CD4-positive, alpha-beta T cell (primary cell): Measurements from ENCODE around the gene PNPLA7. TPM values are rescaled to one million over a fixed set of nuclear protein-coding genes. Genes with fewer than 3 reads are reported as not detected.

ENCODE experiments used
- ATAC-seq: fragments of 200-7000 bp; cut with Tn5 transposase; one replicate; pipeline ENCODE4 v1.10.0; 2022; ENCODE audit warnings: mild to moderate bottlenecking; ENCODE audit not compliant: poor library complexity
- CTCF ChIA-PET: fragments of 350-600 bp; sonication (Branson Sonifier 250); formaldehyde crosslinking; loops from one replicate; lab custom pipeline; 2021; ENCODE audit warnings: antibody characterized with exemption, inconsistent platforms; lab: Charles Lee
- POLR2A ChIA-PET: fragments of 350-600 bp; sonication (Branson Sonifier 250); formaldehyde crosslinking; loops from one replicate; lab custom pipeline; 2021; ENCODE audit warnings: antibody characterized with exemption, inconsistent platforms; lab: Charles Lee
- DNase-seq, 14 experiments: peaks; one replicate each; pipeline ENCODE4 v3.0.0-alpha.2; 2013 to 2020; ENCODE audit warnings: mixed read lengths in 2 of 14
- H3K27ac ChIP-seq, 2 donors: one replicate each; pipeline versions ENCODE4 v1.5.1 to v1.7.0; 2013; ENCODE audit warnings: low read length in 2 of 2, low read depth in 1 of 2, mild to moderate bottlenecking in 1 of 2
- H3K27me3 ChIP-seq, 2 experiments: 1 replicate in 1 of 2; 2 replicates in 1 of 2; pipeline versions ENCODE4 v1.6.1 to v1.7.0; 2013; ENCODE audit warnings: low read length in 2 of 2, control low read depth in 1 of 2, mild to moderate bottlenecking in 1 of 2, moderate library complexity in 1 of 2; ENCODE audit not compliant: insufficient read depth in 2 of 2, control insufficient read depth in 1 of 2
- H3K36me3 ChIP-seq: one replicate; pipeline ENCODE4 v1.6.1; 2013; ENCODE audit warnings: low read length, control low read depth; ENCODE audit not compliant: insufficient read depth
- H3K4me1 ChIP-seq: one replicate; pipeline ENCODE4 v1.6.1; 2013; ENCODE audit warnings: low read length, control low read depth; ENCODE audit not compliant: insufficient read depth
- H3K4me3 ChIP-seq: one replicate; pipeline ENCODE4 v1.5.1; 2013; ENCODE audit warnings: mild to moderate bottlenecking, low read length, moderate library complexity
- H3K9me3 ChIP-seq, 2 experiments: 1 replicate in 1 of 2; 2 replicates in 1 of 2; pipeline versions ENCODE4 v1.6.1 to v1.7.0; 2013; ENCODE audit warnings: low read length in 2 of 2, mild to moderate bottlenecking in 2 of 2, control low read depth in 1 of 2, moderate library complexity in 1 of 2; ENCODE audit not compliant: control insufficient read depth in 1 of 2, insufficient read depth in 1 of 2
- H3K27ac Mint-ChIP-seq: one replicate; pipeline ENCODE4 v1.8.0; 2020; ENCODE audit warnings: mixed read lengths
- H3K27me3 Mint-ChIP-seq: one replicate; pipeline ENCODE4 v1.8.0; 2021; ENCODE audit warnings: mixed read lengths
- H3K36me3 Mint-ChIP-seq: one replicate; pipeline ENCODE4 v1.8.0; 2021; ENCODE audit warnings: low read depth, mixed read lengths
- H3K4me1 Mint-ChIP-seq: one replicate; pipeline ENCODE4 v1.8.0; 2021; ENCODE audit warnings: low read depth, mixed read lengths
- H3K4me3 Mint-ChIP-seq: one replicate; pipeline ENCODE4 v1.8.0; 2020; ENCODE audit warnings: mild to moderate bottlenecking, mixed read lengths
- H3K9me3 Mint-ChIP-seq: one replicate; pipeline ENCODE4 v1.8.0; 2020; ENCODE audit warnings: mixed read lengths
- intact Hi-C, 2 experiments: fragments of 100-400 bp; cut with DNase I in 1 of 2; cut with micrococcal nuclease in 1 of 2; formaldehyde crosslinking; loops; one replicate each; pipeline versions ENCODE4 v1.15.1 to v1.9.0; 2023 to 2025; cut with DNase I, micrococcal nuclease
- total RNA-seq, 174 experiments: library from RNA in 2 of 174; stranded (reverse) in 2 of 174; gene quantifications; one replicate each; pipeline ENCODE4 v1.2.3 and lab custom pipeline; 2021 to 2026
- TF ChIP-seq, protein P1 (sequence below): fragments of 200-600 bp; IDR thresholded peaks from one replicate; pipeline ENCODE4 v1.8.0; 2022; ENCODE audit warnings: antibody characterized with exemption, mild to moderate bottlenecking

Gene PNPLA7
- total RNA-seq, 2 experiments from 2014 or later = 7.8 to 8.4 TPM

DNA sequence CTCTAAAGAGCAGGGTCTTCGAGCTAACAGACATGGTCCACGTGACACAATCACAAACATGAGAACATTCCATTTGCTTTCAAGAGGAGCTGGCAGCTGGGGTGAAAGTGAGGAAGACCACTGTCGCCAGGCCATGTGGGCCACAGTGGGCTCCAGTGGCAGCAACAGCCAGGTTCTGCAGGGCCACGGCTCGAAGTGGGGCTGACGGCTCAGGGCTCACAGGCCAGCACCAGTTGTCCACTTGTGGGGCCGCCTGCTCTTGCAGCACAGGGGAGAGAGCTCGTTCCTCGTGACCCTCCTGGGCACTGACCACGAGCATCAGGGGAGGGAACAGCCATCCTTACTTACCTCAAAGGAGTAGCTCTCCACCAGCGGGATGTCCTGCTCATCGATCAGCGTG is 38.1 kb upstream of the PNPLA7 start:
- intact Hi-C loops = no loop called here
- ATAC-seq = no peak
- no peak overlapping the region for H3K27ac Mint-ChIP-seq
- H3K36me3 Mint-ChIP-seq = peaks cover 25% of the 10 kb centered on the region
- H3K27me3 ChIP-seq = no peaks in the 10 kb centered on the region
- TF ChIP-seq, protein P1, sequence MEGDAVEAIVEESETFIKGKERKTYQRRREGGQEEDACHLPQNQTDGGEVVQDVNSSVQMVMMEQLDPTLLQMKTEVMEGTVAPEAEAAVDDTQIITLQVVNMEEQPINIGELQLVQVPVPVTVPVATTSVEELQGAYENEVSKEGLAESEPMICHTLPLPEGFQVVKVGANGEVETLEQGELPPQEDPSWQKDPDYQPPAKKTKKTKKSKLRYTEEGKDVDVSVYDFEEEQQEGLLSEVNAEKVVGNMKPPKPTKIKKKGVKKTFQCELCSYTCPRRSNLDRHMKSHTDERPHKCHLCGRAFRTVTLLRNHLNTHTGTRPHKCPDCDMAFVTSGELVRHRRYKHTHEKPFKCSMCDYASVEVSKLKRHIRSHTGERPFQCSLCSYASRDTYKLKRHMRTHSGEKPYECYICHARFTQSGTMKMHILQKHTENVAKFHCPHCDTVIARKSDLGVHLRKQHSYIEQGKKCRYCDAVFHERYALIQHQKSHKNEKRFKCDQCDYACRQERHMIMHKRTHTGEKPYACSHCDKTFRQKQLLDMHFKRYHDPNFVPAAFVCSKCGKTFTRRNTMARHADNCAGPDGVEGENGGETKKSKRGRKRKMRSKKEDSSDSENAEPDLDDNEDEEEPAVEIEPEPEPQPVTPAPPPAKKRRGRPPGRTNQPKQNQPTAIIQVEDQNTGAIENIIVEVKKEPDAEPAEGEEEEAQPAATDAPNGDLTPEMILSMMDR = no peak
- ChIA-PET POLR2A (interaction anchor here (0.9 to 1.9 kb wide), 2 partner anchors 9 to 17 kb away, joined by 3 to 8 read pairs; partner anchors contain the start of gene DPH7), CTCF (no interaction called here)
- no peak for DNase-seq
- peaks cover 27% of the 10 kb centered on the region for H3K36me3 ChIP-seq
- no peaks in the 10 kb centered on the region for H3K9me3 ChIP-seq
- H3K4me3 ChIP-seq = no peak overlapping the region
- no peaks in the 10 kb centered on the region for H3K27me3 Mint-ChIP-seq
- H3K4me1 Mint-ChIP-seq = peaks cover 17% of the 10 kb centered on the region
- peaks cover 21% of the 10 kb centered on the region for H3K4me1 ChIP-seq
- no peak overlapping the region for H3K27ac ChIP-seq
- H3K9me3 Mint-ChIP-seq = no peaks in the 10 kb centered on the region
- H3K4me3 Mint-ChIP-seq = peak overlapping the region; percentile 78

DNA sequence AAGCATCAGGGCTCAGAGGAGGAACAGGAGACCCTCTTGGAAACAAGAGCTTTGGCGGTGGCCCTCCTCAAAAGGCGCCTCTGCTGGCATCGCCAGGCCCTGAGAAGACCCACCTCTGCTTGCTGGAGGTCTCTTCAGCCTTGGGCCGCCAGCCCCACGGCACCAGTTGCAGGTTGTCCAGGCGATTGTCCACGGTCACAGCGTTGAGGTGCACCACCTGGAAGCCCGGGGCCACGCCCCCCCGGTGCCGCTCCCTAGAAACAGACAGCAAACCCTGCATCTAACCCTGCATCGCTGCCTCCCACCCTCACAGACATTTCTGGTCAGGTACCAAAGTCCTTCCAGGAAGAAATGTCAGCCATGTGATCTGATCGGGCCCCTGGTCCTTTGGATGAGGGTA is 36.7 kb upstream of the PNPLA7 start:
- H3K36me3 ChIP-seq = peaks cover 30% of the 10 kb centered on the region
- H3K4me3 ChIP-seq = no peak overlapping the region
- H3K4me1 Mint-ChIP-seq = peaks cover 17% of the 10 kb centered on the region
- no peak overlapping the region for H3K4me3 Mint-ChIP-seq
- H3K27me3 ChIP-seq = no peaks in the 10 kb centered on the region
- no peak overlapping the region for H3K27ac ChIP-seq
- ChIA-PET CTCF (no interaction called here), POLR2A (interaction anchor here (1.2 kb wide), 1 partner anchor 35 kb away, joined by 3 read pairs; the partner anchor contains the start of gene MRPL41)
- intact Hi-C loops = no loop called here
- H3K27me3 Mint-ChIP-seq = no peaks in the 10 kb centered on the region
- no peak for ATAC-seq
- H3K9me3 Mint-ChIP-seq = no peaks in the 10 kb centered on the region
- peaks cover 21% of the 10 kb centered on the region for H3K4me1 ChIP-seq
- no peak overlapping the region for H3K27ac Mint-ChIP-seq
- TF ChIP-seq, protein P1 = no peak
- H3K9me3 ChIP-seq = no peaks in the 10 kb centered on the region
- H3K36me3 Mint-ChIP-seq = peaks cover 38% of the 10 kb centered on the region
- DNase-seq = no peak

DNA sequence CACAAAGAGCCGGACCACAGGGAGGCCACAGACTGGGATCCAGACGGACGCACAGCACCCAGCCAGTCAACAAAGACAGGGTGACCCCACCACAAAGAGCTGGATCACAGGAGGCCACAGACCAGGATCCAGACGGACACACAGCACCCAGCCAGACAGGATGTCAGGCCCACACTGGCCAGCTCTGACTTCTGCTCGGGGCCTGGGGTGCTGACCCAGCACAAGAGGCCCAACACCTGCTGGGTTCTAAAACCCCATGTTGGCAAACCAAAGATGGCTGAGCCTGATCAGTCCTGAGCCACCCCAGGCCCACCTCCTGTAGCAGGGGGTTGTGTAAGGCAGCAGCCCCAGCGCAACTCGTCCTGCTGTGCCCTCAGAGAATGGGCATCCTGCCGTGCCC is 33.8 kb upstream of the PNPLA7 start:
- Histone ChIP-seq H3K27me3 (no peaks in the 10 kb centered on the region), H3K4me3 (no peak overlapping the region), H3K27ac (no peak overlapping the region), H3K9me3 (no peaks in the 10 kb centered on the region), H3K4me1 (peaks cover 12% of the 10 kb centered on the region), H3K36me3 (peaks cover 36% of the 10 kb centered on the region)
- Mint-ChIP-seq H3K27me3 (no peaks in the 10 kb centered on the region), H3K4me1 (peaks cover 8% of the 10 kb centered on the region), H3K36me3 (peaks cover 39% of the 10 kb centered on the region), H3K4me3 (no peak overlapping the region), H3K9me3 (no peaks in the 10 kb centered on the region), H3K27ac (no peak overlapping the region)
- TF ChIP-seq, protein P1 = no peak
- ChIA-PET POLR2A (no interaction called here), CTCF (no interaction called here)
- intact Hi-C loops = no loop called here
- no peak for DNase-seq
- no peak for ATAC-seq
